KMS-11 (cell line): ENCODE measurements around the gene C1QTNF4.
"Not testable (repeated sequence)": the region's sequence is repeated elsewhere in the genome, so short reads cannot be mapped to it uniquely, and the experiment has no call there.

ENCODE experiments used
- H2AFZ ChIP-seq: fragments of 200-600 bp; sonication (generic); 2 replicates; pipeline ENCODE4 v1.6.1; 2016; ENCODE audit warnings: antibody characterized with exemption, mixed run types, low read depth
- H3K27ac ChIP-seq: fragments of 200-600 bp; sonication (generic); 2 replicates; pipeline ENCODE4 v1.6.1; 2016; ENCODE audit warnings: mild to moderate bottlenecking, mixed run types
- H3K27me3 ChIP-seq: fragments of 200-600 bp; sonication (generic); 2 replicates; pipeline ENCODE4 v1.6.1; 2017; ENCODE audit warnings: mild to moderate bottlenecking, low read depth, mixed run types, moderate library complexity; ENCODE audit not compliant: insufficient read depth
- H3K36me3 ChIP-seq: fragments of 200-600 bp; sonication (generic); 2 replicates; pipeline ENCODE4 v1.6.1; 2017; ENCODE audit warnings: mild to moderate bottlenecking, mixed run types; ENCODE audit not compliant: insufficient read depth
- H3K4me1 ChIP-seq: fragments of 200-600 bp; sonication (generic); 2 replicates; pipeline ENCODE4 v1.6.1; 2016; ENCODE audit warnings: mild to moderate bottlenecking, low read depth, mixed run types; ENCODE audit not compliant: poor library complexity, severe bottlenecking
- H3K4me2 ChIP-seq: fragments of 200-600 bp; sonication (generic); 2 replicates; pipeline ENCODE4 v1.7.0; 2016; ENCODE audit warnings: mild to moderate bottlenecking, mixed run types
- H3K4me3 ChIP-seq: fragments of 200-600 bp; sonication (generic); IDR thresholded peaks from 2 replicates; pipeline ENCODE4 v1.6.1; 2017; ENCODE audit warnings: low read depth, low read length, mixed read lengths; ENCODE audit not compliant: insufficient read depth
- H3K79me2 ChIP-seq: fragments of 200-600 bp; sonication (generic); 2 replicates; pipeline ENCODE4 v1.6.1; 2016; ENCODE audit warnings: low read depth, mixed run types; ENCODE audit not compliant: insufficient read depth
- H3K9ac ChIP-seq: fragments of 200-600 bp; sonication (generic); 2 replicates; pipeline ENCODE4 v1.6.1; 2016; ENCODE audit warnings: mild to moderate bottlenecking, mixed run types
- H4K20me1 ChIP-seq: fragments of 200-600 bp; sonication (generic); 2 replicates; pipeline ENCODE4 v1.6.1; 2016; ENCODE audit warnings: mild to moderate bottlenecking, mixed run types; ENCODE audit not compliant: insufficient read depth
- TF ChIP-seq, protein P1 (sequence below): fragments of 200-600 bp; sonication (generic); conservative IDR thresholded peaks from 2 replicates; pipeline ENCODE4 v1.6.1; 2017; ENCODE audit warnings: low read depth, mild to moderate bottlenecking, antibody characterized with exemption, low read length, moderate library complexity, mixed read lengths

Gene C1QTNF4

DNA sequence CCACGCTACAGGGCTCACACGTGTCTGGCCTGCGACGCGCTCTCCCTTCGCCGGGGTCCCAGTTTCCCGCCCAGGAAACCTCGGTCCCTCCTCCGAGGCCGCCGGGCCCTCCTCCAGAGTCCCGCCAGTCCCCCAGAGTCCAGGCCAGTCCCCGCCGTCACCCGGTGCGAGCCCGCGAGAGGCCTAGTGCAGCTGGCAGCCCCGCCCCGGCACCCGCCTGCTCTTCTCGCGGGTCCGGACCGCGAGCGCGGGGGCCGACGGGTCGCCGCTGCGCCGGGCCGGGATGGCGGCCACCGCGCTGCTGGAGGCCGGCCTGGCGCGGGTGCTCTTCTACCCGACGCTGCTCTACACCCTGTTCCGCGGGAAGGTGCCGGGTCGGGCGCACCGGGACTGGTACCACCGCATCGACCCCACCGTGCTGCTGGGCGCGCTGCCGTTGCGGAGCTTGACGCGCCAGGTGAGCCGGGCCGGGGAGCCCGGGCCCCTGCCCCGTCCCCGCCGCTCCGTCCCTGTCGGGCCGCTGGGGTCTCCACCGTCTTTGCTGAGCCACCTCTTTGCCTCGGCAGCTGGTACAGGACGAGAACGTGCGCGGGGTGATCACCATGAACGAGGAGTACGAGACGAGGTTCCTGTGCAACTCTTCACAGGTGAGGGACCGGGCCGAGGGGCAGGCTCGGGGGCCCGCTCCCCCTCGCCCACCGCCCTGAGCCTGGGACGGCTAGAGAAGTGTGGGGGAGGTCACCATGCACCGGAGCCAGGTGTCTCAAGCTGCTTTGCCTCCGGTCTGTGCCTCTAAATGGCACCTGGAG, 28.7 kb downstream of the C1QTNF4 start, which contains the start of gene PTPMT1:
PTPMT1 (plus strand) TSS at position 260 of the 809 bp plus-strand sequence; CDS start at position 284, 24 bp downstream.
- TF ChIP-seq, protein P1, sequence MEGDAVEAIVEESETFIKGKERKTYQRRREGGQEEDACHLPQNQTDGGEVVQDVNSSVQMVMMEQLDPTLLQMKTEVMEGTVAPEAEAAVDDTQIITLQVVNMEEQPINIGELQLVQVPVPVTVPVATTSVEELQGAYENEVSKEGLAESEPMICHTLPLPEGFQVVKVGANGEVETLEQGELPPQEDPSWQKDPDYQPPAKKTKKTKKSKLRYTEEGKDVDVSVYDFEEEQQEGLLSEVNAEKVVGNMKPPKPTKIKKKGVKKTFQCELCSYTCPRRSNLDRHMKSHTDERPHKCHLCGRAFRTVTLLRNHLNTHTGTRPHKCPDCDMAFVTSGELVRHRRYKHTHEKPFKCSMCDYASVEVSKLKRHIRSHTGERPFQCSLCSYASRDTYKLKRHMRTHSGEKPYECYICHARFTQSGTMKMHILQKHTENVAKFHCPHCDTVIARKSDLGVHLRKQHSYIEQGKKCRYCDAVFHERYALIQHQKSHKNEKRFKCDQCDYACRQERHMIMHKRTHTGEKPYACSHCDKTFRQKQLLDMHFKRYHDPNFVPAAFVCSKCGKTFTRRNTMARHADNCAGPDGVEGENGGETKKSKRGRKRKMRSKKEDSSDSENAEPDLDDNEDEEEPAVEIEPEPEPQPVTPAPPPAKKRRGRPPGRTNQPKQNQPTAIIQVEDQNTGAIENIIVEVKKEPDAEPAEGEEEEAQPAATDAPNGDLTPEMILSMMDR, result no peak
- H3K79me2 ChIP-seq, result peaks cover 31% of the 10 kb centered on the region; the same call in 1 of the 2 replicates
- H3K4me1 ChIP-seq, result peaks cover 16% of the 10 kb centered on the region
- H3K27ac ChIP-seq, result peak within 1 kb of the TSS; percentile 54
- H3K4me3 ChIP-seq, result peak within 1 kb of the TSS; percentile 61
- H3K36me3 ChIP-seq, result no peaks in the 10 kb centered on the region
- peak within 1 kb of the TSS; percentile 78 for H3K4me2 ChIP-seq
- no peaks in the 10 kb centered on the region for H4K20me1 ChIP-seq
- H2AFZ ChIP-seq, result peak within 1 kb of the TSS; percentile 97
- H3K27me3 ChIP-seq, result no peaks in the 10 kb centered on the region
- peak within 1 kb of the TSS; percentile 93 for H3K9ac ChIP-seq

DNA sequence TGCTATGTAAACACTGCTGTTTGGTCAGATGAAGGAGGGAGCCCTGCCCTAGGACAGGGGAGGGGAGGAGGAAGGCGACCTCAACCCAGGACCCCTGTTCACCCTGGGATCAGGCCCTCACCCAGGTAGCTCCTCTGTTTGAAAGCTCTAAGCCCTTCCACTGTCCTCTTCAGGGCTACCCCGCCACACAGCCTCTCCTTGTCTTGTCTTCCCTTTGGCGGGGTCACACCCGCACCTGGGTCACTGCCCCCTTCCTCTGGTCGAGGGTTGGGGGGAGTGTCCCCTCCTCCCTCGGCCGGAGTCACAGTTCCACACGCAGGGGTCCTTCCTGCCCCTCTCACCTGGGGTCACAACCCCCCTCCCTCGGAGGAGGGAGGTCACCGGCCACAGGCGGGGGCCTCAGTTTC, 29.3 kb downstream of the C1QTNF4 start:
- Histone ChIP-seq H3K36me3 (no peaks in the 10 kb centered on the region), H3K27ac (peak overlapping the region; percentile 54; the same call in 1 of the 2 replicates), H3K79me2 (peaks cover 26% of the 10 kb centered on the region; the same call in 1 of the 2 replicates), H3K9ac (peak overlapping the region; percentile 93), H3K4me3 (peak overlapping the region; percentile 61), H3K4me1 (peaks cover 16% of the 10 kb centered on the region), H4K20me1 (no peaks in the 10 kb centered on the region), H2AFZ (peak overlapping the region; percentile 97), H3K27me3 (no peaks in the 10 kb centered on the region), H3K4me2 (peak overlapping the region; percentile 78)
- TF ChIP-seq, protein P1, result no peak

DNA sequence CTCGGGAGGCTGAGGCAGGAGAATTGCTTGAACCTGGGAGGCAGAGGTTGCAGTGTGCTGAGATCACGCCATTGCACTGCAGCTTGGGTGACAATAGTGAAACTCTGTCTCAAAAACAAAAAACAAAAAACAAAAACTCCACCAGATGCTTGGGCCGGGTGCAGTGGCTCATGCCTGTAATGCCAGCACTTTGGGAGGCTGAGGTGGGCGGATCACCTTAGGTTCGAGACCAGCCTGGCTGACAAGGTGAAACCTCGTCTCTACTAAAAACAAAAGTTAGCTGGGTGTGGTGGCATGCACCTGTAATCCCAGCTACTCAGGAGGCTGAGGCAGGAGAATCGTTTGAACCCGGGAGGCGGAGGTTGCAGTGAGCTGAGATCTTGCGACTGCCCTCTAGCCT, 29.8 kb downstream of the C1QTNF4 start:
- H3K4me1 ChIP-seq, result peaks cover 16% of the 10 kb centered on the region
- H3K4me3 ChIP-seq, H2AFZ ChIP-seq, H3K27me3 ChIP-seq, H4K20me1 ChIP-seq, H3K36me3 ChIP-seq, H3K27ac ChIP-seq, H3K9ac ChIP-seq: not testable (repeated sequence)
- peaks cover 21% of the 10 kb centered on the region; the same call in 1 of the 2 replicates for H3K79me2 ChIP-seq
- peak overlapping the region; percentile 78 for H3K4me2 ChIP-seq

DNA sequence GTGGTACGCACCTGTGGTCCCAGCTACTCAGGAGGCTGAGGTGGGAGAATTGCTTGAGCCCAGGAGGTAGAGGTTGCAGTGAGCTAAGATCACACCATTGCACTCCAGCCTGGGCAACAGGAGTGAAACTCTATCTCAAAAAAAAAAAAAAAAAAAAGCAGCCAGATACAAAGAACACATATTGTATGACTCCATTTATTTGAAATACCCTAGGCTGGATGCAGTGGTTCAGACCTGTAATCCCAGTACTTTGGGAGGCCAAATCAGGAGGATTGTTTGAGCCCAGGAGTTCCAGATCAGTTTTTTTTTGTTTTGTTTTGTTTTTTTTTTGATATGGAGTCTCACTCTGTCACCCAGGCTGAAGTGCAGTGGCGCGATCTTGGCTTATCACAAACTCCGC, 31.8 kb downstream of the C1QTNF4 start:
- not testable (repeated sequence) for H3K27me3 ChIP-seq, H3K36me3 ChIP-seq, H3K4me3 ChIP-seq, H3K9ac ChIP-seq, H4K20me1 ChIP-seq, H3K4me2 ChIP-seq, H2AFZ ChIP-seq, H3K27ac ChIP-seq
- Histone ChIP-seq H3K79me2 (peaks cover 17% of the 10 kb centered on the region; the same call in 1 of the 2 replicates), H3K4me1 (peaks cover 16% of the 10 kb centered on the region)

DNA sequence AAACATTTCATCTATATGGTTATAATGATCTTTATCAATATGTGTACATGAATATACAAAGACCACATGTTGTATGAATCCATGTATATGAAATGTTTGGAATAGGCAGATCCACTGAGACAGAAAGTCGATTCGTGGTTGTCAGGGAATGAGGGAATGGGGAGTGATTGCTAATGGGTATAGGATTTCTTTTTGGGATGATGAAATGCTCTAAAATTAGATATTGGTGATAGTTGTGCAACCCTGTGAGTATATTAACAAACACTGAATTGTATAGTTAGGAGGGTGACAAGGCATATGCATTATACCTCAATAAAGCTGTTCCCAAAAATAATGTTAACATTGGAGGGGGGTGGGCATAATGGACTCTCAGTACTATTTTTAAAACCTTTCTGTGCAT, 33.8 kb downstream of the C1QTNF4 start:
- no peak overlapping the region for H3K4me3 ChIP-seq
- no peak overlapping the region for H3K27ac ChIP-seq
- peaks cover 9% of the 10 kb centered on the region for H3K4me1 ChIP-seq
- no peak overlapping the region for H3K9ac ChIP-seq
- no peak overlapping the region for H2AFZ ChIP-seq
- H3K4me2 ChIP-seq, result no peak overlapping the region
- no peaks in the 10 kb centered on the region for H4K20me1 ChIP-seq
- H3K79me2 ChIP-seq, result no peaks in the 10 kb centered on the region
- no peaks in the 10 kb centered on the region for H3K27me3 ChIP-seq
- TF ChIP-seq, protein P1, result no peak
- no peaks in the 10 kb centered on the region for H3K36me3 ChIP-seq
